K562 (cell line): ENCODE results near the gene WDR46. TPM values are rescaled to one million over a fixed set of nuclear protein-coding genes. Genes with fewer than 3 reads are reported as not detected.
A peak's percentile ranks its signal among the peaks of the same experiment; 100 is the strongest.

Experiments
- PBX2 ChIP-seq, 2 experiments: IDR thresholded peaks in 1 of 2; conservative IDR thresholded peaks in 1 of 2; 2 replicates each; pipeline ENCODE4 v1.6.1; 2016; ENCODE audit warnings: low read depth in 2 of 2, mild to moderate bottlenecking in 1 of 2, missing compliant biosample characterization in 1 of 2, missing genetic modification characterization in 1 of 2, moderate library complexity in 1 of 2
- RNF219 ChIP-seq: fragments of 250-450 bp; sonication (Bioruptor Pico); IDR thresholded peaks from 2 replicates; pipeline ENCODE4 v1.5.0; 2022; ENCODE audit warnings: mild to moderate bottlenecking
- ZBTB11 ChIP-seq, 3 experiments: fragments of 200-800 bp in 1 of 3; fragments of 250-450 bp in 1 of 3; fragments of 450-650 bp in 1 of 3; sonication (Bioruptor Pico) in 1 of 3; sonication (Bioruptor generic) in 1 of 3; formaldehyde crosslinking in 1 of 3; IDR thresholded peaks; 2 replicates each; pipeline versions ENCODE4 v1.6.1 to v1.8.0; 2016 to 2022; ENCODE audit warnings: mild to moderate bottlenecking in 2 of 3, missing genetic modification characterization in 2 of 3, missing compliant biosample characterization in 1 of 3, moderate library complexity in 1 of 3
- ZBTB40 ChIP-seq, 2 experiments: fragments of 450-650 bp in 1 of 2; sonication (generic) in 1 of 2; formaldehyde crosslinking in 1 of 2; IDR thresholded peaks; 2 replicates each; pipeline versions ENCODE4 v1.7.1 to v1.9.0; 2016 to 2022; ENCODE audit warnings: inconsistent platforms in 1 of 2, mild to moderate bottlenecking in 1 of 2, missing genetic modification reagents in 1 of 2
- ZKSCAN3 ChIP-seq: fragments of 250-450 bp; sonication (Bioruptor Pico); IDR thresholded peaks from 2 replicates; pipeline ENCODE4 v1.4.0; 2020
- polyA plus RNA-seq, 8 experiments: library from polyadenylated mRNA; depleted of rRNA in 4 of 8; stranded (reverse) in 5 of 8; unstranded in 3 of 8; fragments of >200 nt; fragmentation: Nextera tagmentation in 2 of 8; fragmentation: Illumina TruSeq in 1 of 8; extraction: Ambion mirVana in 2 of 8; extraction: Trizol in 1 of 8; gene quantifications; 2 replicates each; pipeline versions ENCODE4 v1.2.1 to v1.2.3, GENCODE V29; 2011 to 2014; ENCODE audit warnings: inconsistent platforms in 1 of 8, missing spikeins in 1 of 8
- total RNA-seq, 7 experiments: library from RNA; depleted of rRNA in 6 of 7; stranded (reverse); fragments of >200 nt in 6 of 7; fragmentation: Illumina TruSeq in 2 of 7; extraction: Trizol in 2 of 7; gene quantifications; 2 replicates each; pipeline versions ENCODE4 v1.2.1 to v1.2.3, GENCODE V29; 2011 to 2021; ENCODE audit warnings: low replicate concordance in 1 of 7

WDR46 gene
- total and polyA plus RNA-seq, 9 of the 15 experiments (the other 6 are each of a cell fraction or from before 2014, with no cell fraction given): 8.9 to 146 (median 93.1) TPM

GRCh38 chr6:33249732-33250630 lies 39.1 kb downstream of the WDR46 start (continued):
- TF ChIP-seq RNF219 (CRISPR knock-in tag) (no peak), ZBTB11 (CRISPR knock-in tag; IDR thresholded peaks at IDR 0.05) (0 out of 6 replicates have a peak, but pooled peaks of 1 of the 3 experiments have one; percentile 6), ZKSCAN3 (CRISPR knock-in tag) (no peak), PBX2 (CRISPR knock-in tag; IDR thresholded peaks at IDR 0.05; ENCODE audit: low read depth) (no peak), PBX2 (tag; conservative IDR thresholded peaks at IDR 0.05; ENCODE audit: low read depth) (no peak), ZBTB40 (IDR thresholded peaks at IDR 0.05) (peak; percentile 32; the same call in 1 of the 2 replicates), ZBTB40 (CRISPR knock-in tag; IDR thresholded peaks at IDR 0.05) (no peak)
